CD14-positive monocyte (primary cell): ENCODE results near the gene TDRD7. TPM values are rescaled to one million over a fixed set of nuclear protein-coding genes. Genes with fewer than 3 reads are reported as not detected.
"Not testable (repeated sequence)": the region's sequence is repeated elsewhere in the genome, so short reads cannot be mapped to it uniquely, and the experiment has no call there.

Experiments
- DNase-seq, 3 donors: peaks; one replicate each; pipeline ENCODE4 v3.0.0-alpha.2; 2011 to 2022
- H2AFZ ChIP-seq: 2 replicates; pipeline ENCODE4 v1.6.0; 2012; ENCODE audit warnings: mild to moderate bottlenecking, low read depth, low read length, inconsistent platforms; ENCODE audit not compliant: insufficient read depth, poor library complexity, severe bottlenecking
- H3K27ac ChIP-seq, 2 donors: 1 replicate in 1 of 2; 2 replicates in 1 of 2; pipeline ENCODE4 v1.5.1; 2012 to 2013; ENCODE audit warnings: low read length in 2 of 2, control low read depth in 1 of 2, inconsistent platforms in 1 of 2, low read depth in 1 of 2, mild to moderate bottlenecking in 1 of 2
- H3K27me3 ChIP-seq, 2 donors: one replicate each; pipeline versions ENCODE4 v1.6.0 to v1.6.1; 2011 to 2013; ENCODE audit warnings: low read length in 2 of 2; ENCODE audit not compliant: control insufficient read depth in 2 of 2, insufficient read depth in 2 of 2
- H3K36me3 ChIP-seq, 2 donors: replicated peaks in 1 of 2; 1 replicate in 1 of 2; 2 replicates in 1 of 2; pipeline versions ENCODE4 v1.5.1 to v1.6.1; 2012 to 2013; ENCODE audit warnings: low read length in 2 of 2, control low read depth in 1 of 2, inconsistent platforms in 1 of 2, mild to moderate bottlenecking in 1 of 2; ENCODE audit not compliant: insufficient read depth in 2 of 2, control insufficient read depth in 1 of 2
- H3K4me1 ChIP-seq, 2 donors: 1 replicate in 1 of 2; 2 replicates in 1 of 2; pipeline versions ENCODE4 v1.5.1 to v1.6.1; 2012 to 2013; ENCODE audit warnings: low read length in 2 of 2, control low read depth in 1 of 2, inconsistent platforms in 1 of 2, mild to moderate bottlenecking in 1 of 2, moderate library complexity in 1 of 2; ENCODE audit not compliant: insufficient read depth in 2 of 2, control insufficient read depth in 1 of 2
- H3K4me2 ChIP-seq: replicated peaks from 2 replicates; pipeline ENCODE3; 2012; ENCODE audit warnings: low read length, moderate library complexity, mild to moderate bottlenecking; ENCODE audit not compliant: poor library complexity, severe bottlenecking; ENCODE audit errors: extremely low read depth
- H3K4me3 ChIP-seq, 3 experiments: fragments of 200-600 bp in 1 of 3; sonication (generic) in 1 of 3; replicated peaks in 1 of 3; 1 replicate in 2 of 3; 2 replicates in 1 of 3; pipeline ENCODE4 v1.5.1; 2011 to 2013; ENCODE audit warnings: low read length in 3 of 3, mild to moderate bottlenecking in 3 of 3, control low read depth in 2 of 3, low read depth in 2 of 3, inconsistent platforms in 1 of 3, moderate library complexity in 1 of 3
- H3K79me2 ChIP-seq: 2 replicates; pipeline ENCODE4 v1.6.0; 2012; ENCODE audit warnings: mild to moderate bottlenecking, control low read depth, inconsistent platforms, low read length, moderate library complexity; ENCODE audit not compliant: insufficient read depth
- H3K9ac ChIP-seq: 2 replicates; pipeline ENCODE4 v1.6.0; 2017; ENCODE audit warnings: low read length, mild to moderate bottlenecking; ENCODE audit not compliant: insufficient read depth, poor library complexity, severe bottlenecking
- H3K9me3 ChIP-seq, 2 donors: replicated peaks in 1 of 2; 1 replicate in 1 of 2; 2 replicates in 1 of 2; pipeline versions ENCODE4 v1.5.1 to v1.6.1; 2012 to 2013; ENCODE audit warnings: low read length in 2 of 2, control low read depth in 1 of 2; ENCODE audit not compliant: control insufficient read depth in 1 of 2, insufficient read depth in 1 of 2
- H4K20me1 ChIP-seq: 2 replicates; pipeline ENCODE4 v1.6.0; 2012; ENCODE audit warnings: mild to moderate bottlenecking, low read length, control low read depth, moderate library complexity; ENCODE audit not compliant: insufficient read depth
- H3K27ac Mint-ChIP-seq, 7 donors: one replicate each; pipeline ENCODE4 v1.8.0; 2020; ENCODE audit warnings: mild to moderate bottlenecking in 7 of 7, mixed read lengths in 7 of 7, moderate library complexity in 6 of 7, inconsistent platforms in 2 of 7
- H3K27me3 Mint-ChIP-seq, 3 donors: one replicate each; pipeline ENCODE4 v1.8.0; 2021 to 2022; ENCODE audit warnings: low read depth in 3 of 3, mild to moderate bottlenecking in 3 of 3, mixed read lengths in 3 of 3, moderate library complexity in 3 of 3, inconsistent platforms in 1 of 3
- H3K36me3 Mint-ChIP-seq, 2 donors: one replicate each; pipeline ENCODE4 v1.8.0; 2020; ENCODE audit warnings: mixed read lengths in 2 of 2, inconsistent platforms in 1 of 2, mild to moderate bottlenecking in 1 of 2
- H3K4me1 Mint-ChIP-seq: one replicate; pipeline ENCODE4 v1.8.0; 2020; ENCODE audit warnings: mild to moderate bottlenecking, mixed read lengths
- H3K4me3 Mint-ChIP-seq, 2 donors: one replicate each; pipeline ENCODE4 v1.8.0; 2020; ENCODE audit warnings: mild to moderate bottlenecking in 2 of 2, mixed read lengths in 2 of 2, moderate library complexity in 1 of 2
- H3K9me3 Mint-ChIP-seq, 7 donors: one replicate each; pipeline ENCODE4 v1.8.0; 2020 to 2022; ENCODE audit warnings: mixed read lengths in 7 of 7, mild to moderate bottlenecking in 6 of 7, moderate library complexity in 6 of 7, inconsistent platforms in 2 of 7
- intact Hi-C, 2 donors: fragments of 100-400 bp; cut with micrococcal nuclease; formaldehyde crosslinking; loops; one replicate each; pipeline versions ENCODE4 v1.15.0 to v1.15.1; 2023
- polyA plus RNA-seq, 3 donors: library from polyadenylated mRNA; depleted of rRNA in 1 of 3; unstranded in 2 of 3; stranded (reverse) in 1 of 3; fragments of 300-500 nt in 2 of 3; fragments of >200 nt in 1 of 3; fragmentation: Illumina TruSeq in 2 of 3; gene quantifications; 1 replicate in 2 of 3; 2 replicates in 1 of 3; pipeline ENCODE4 v1.2.3, GENCODE V29; 2012 to 2021
- TF ChIP-seq, protein P1 (sequence below): fragments of 200-600 bp; IDR thresholded peaks from one replicate; pipeline ENCODE4 v1.8.0; 2022; ENCODE audit warnings: antibody characterized with exemption, mild to moderate bottlenecking

The TDRD7 gene
- polyA plus RNA-seq, 3 donors, result 8.1 to 12.0 (median 11.1) TPM

DNA sequence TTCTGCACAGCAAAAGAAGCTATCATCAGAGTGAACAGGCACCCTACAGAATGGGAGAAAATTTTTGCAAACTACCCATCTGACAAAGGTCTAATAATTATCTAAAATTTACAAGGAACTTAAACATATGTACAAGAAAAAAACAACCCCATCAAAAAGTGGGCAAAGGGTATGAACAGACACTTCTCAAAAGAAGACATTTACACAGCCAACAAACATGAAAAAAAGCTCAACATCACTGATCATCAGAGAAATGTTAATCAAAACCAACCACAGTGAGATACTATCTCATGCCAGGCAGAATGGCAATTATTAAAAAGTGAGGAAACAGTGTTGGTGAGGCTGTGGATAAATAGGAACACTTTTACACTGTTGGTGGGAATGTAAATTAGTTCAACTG is 44.9 kb downstream of the TDRD7 start:
- H3K27me3 ChIP-seq, H3K4me3 Mint-ChIP-seq, H4K20me1 ChIP-seq, H2AFZ ChIP-seq, intact Hi-C loops, H3K9ac ChIP-seq, H3K27ac Mint-ChIP-seq, DNase-seq, H3K27ac ChIP-seq, H3K27me3 Mint-ChIP-seq, H3K4me3 ChIP-seq, H3K79me2 ChIP-seq, H3K9me3 ChIP-seq, H3K4me2 ChIP-seq: not testable (repeated sequence)
- Mint-ChIP-seq H3K36me3 (peaks cover 31 to 47% of the 10 kb centered on the region in 2 donors), H3K9me3 (peaks cover 0 to 16% (median 4%) of the 10 kb centered on the region in 7 donors), H3K4me1 (peaks cover 28% of the 10 kb centered on the region)
- H3K4me1 ChIP-seq, result peaks cover 12 to 13% of the 10 kb centered on the region in 2 donors
- peaks cover 10 to 21% of the 10 kb centered on the region in 2 donors for H3K36me3 ChIP-seq

GRCh38 chr9:97459326-97459725 is 47.4 kb downstream of the TDRD7 start:
- H3K27ac ChIP-seq, result no peak overlapping the region
- H3K79me2 ChIP-seq, result peaks cover 8% of the 10 kb centered on the region
- no peak for DNase-seq
- H3K36me3 Mint-ChIP-seq, result peaks cover 42 to 53% of the 10 kb centered on the region in 2 donors
- no peaks in the 10 kb centered on the region for H3K27me3 Mint-ChIP-seq
- H3K4me3 Mint-ChIP-seq, result no peak overlapping the region
- no peak overlapping the region for H3K4me3 ChIP-seq
- H3K27me3 ChIP-seq, result no peaks in the 10 kb centered on the region
- H3K27ac Mint-ChIP-seq, result no peak overlapping the region
- no peaks in the 10 kb centered on the region for H3K9me3 ChIP-seq
- no peak overlapping the region for H2AFZ ChIP-seq
- peaks cover 0 to 13% (median 2%) of the 10 kb centered on the region in 7 donors for H3K9me3 Mint-ChIP-seq
- peaks cover 9% of the 10 kb centered on the region for H3K4me1 Mint-ChIP-seq
- no peaks in the 10 kb centered on the region for H3K4me1 ChIP-seq
- H3K36me3 ChIP-seq, result peaks cover 24 to 45% of the 10 kb centered on the region in 2 donors
- TF ChIP-seq, protein P1, sequence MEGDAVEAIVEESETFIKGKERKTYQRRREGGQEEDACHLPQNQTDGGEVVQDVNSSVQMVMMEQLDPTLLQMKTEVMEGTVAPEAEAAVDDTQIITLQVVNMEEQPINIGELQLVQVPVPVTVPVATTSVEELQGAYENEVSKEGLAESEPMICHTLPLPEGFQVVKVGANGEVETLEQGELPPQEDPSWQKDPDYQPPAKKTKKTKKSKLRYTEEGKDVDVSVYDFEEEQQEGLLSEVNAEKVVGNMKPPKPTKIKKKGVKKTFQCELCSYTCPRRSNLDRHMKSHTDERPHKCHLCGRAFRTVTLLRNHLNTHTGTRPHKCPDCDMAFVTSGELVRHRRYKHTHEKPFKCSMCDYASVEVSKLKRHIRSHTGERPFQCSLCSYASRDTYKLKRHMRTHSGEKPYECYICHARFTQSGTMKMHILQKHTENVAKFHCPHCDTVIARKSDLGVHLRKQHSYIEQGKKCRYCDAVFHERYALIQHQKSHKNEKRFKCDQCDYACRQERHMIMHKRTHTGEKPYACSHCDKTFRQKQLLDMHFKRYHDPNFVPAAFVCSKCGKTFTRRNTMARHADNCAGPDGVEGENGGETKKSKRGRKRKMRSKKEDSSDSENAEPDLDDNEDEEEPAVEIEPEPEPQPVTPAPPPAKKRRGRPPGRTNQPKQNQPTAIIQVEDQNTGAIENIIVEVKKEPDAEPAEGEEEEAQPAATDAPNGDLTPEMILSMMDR, result no peak
- H4K20me1 ChIP-seq, result no peaks in the 10 kb centered on the region
- H3K4me2 ChIP-seq, result no peak overlapping the region
- intact Hi-C loops, result no loop called here
- no peak overlapping the region for H3K9ac ChIP-seq
